A549 (cell line): Measurements from ENCODE around the gene IMPG1.

Experiments
- BCL3 ChIP-seq: fragments of >200 bp; sonication (Bioruptor Twin); formaldehyde crosslinking; IDR thresholded peaks from 3 replicates; pipeline ENCODE4 v1.6.1; 2016
- BHLHE40 ChIP-seq: IDR thresholded peaks from 2 replicates; pipeline ENCODE4 v1.6.1; 2012; ENCODE audit warnings: low read depth, low read length, inconsistent platforms
- CEBPB ChIP-seq, 2 experiments: fragments of >200 bp in 1 of 2; sonication (Bioruptor Twin) in 1 of 2; formaldehyde crosslinking in 1 of 2; IDR thresholded peaks; 2 replicates each; pipeline ENCODE4 v1.6.1; 2012 to 2016
- CHD2 ChIP-seq: fragments of 150-350 bp; IDR thresholded peaks from 2 replicates; pipeline ENCODE4 v1.6.1; 2014; ENCODE audit warnings: low read length; ENCODE audit not compliant: partially characterized antibody
- CTCF ChIP-seq: fragments of >200 bp; sonication (Bioruptor Twin); formaldehyde crosslinking; IDR thresholded peaks from 3 replicates; pipeline ENCODE4 v1.5.1; 2016
- E2F6 ChIP-seq: IDR thresholded peaks from 2 replicates; pipeline ENCODE4 v1.6.1; 2012; ENCODE audit warnings: low read depth, borderline replicate concordance
- ESRRA ChIP-seq: fragments of 150-350 bp; IDR thresholded peaks from 2 replicates; pipeline ENCODE4 v1.6.1; 2014; ENCODE audit warnings: mild to moderate bottlenecking, low read length, borderline replicate concordance
- FOSB ChIP-seq: fragments of 250-450 bp; sonication (Bioruptor Pico); IDR thresholded peaks from 2 replicates; pipeline ENCODE4 v1.5.0; 2020; ENCODE audit warnings: mild to moderate bottlenecking, moderate library complexity
- HDAC2 ChIP-seq: fragments of 200-600 bp; sonication (generic); IDR thresholded peaks from 2 replicates; pipeline ENCODE4 v1.6.1; 2016
- PBX3 ChIP-seq: IDR thresholded peaks from 2 replicates; pipeline ENCODE4 v1.6.1; 2012
- POLR2A ChIP-seq: IDR thresholded peaks from 2 replicates; pipeline ENCODE4 v1.6.1; 2012; ENCODE audit warnings: mild to moderate bottlenecking, low read length
- SREBF2 ChIP-seq: fragments of 450-650 bp; IDR thresholded peaks from 2 replicates; pipeline ENCODE4 v1.6.1; 2014; ENCODE audit warnings: mild to moderate bottlenecking, moderate library complexity
- USF2 ChIP-seq: fragments of 450-650 bp; IDR thresholded peaks from 2 replicates; pipeline ENCODE4 v1.6.1; 2014; ENCODE audit warnings: antibody characterized with exemption
- ZSCAN20 ChIP-seq: fragments of 250-450 bp; sonication (Bioruptor Pico); IDR thresholded peaks from 2 replicates; pipeline ENCODE4 v1.8.0; 2022; ENCODE audit warnings: mild to moderate bottlenecking, moderate library complexity

GRCh38 chr6:76026101-76026500 is 46.4 kb downstream of the IMPG1 start:
- no peak for TF ChIP-seq PBX3
- TF ChIP-seq ZSCAN20 (CRISPR knock-in tag): no peak
- no peak for TF ChIP-seq USF2
- TF ChIP-seq CEBPB (IDR thresholded peaks at IDR 0.05): no peak
- TF ChIP-seq CTCF: no peak
- TF ChIP-seq BCL3: no peak
- no peak for TF ChIP-seq SREBF2
- no peak for TF ChIP-seq FOSB
- no peak for TF ChIP-seq ESRRA
- no peak for TF ChIP-seq POLR2A
- TF ChIP-seq CHD2: no peak
- TF ChIP-seq BHLHE40: no peak
- no peak for TF ChIP-seq HDAC2
- TF ChIP-seq E2F6: no peak
